Right lobe of liver (tissue), 6 donors: Measurements from ENCODE around the gene DNAH10. TPM values are rescaled to one million over a fixed set of nuclear protein-coding genes. Genes with fewer than 3 reads are reported as not detected.

Experiments
- ATAC-seq, 4 donors: fragments of 200-7000 bp; cut with Tn5 transposase; one replicate each; pipeline ENCODE4 v1.9.1; 2020; ENCODE audit warnings: mild to moderate bottlenecking in 4 of 4, moderate library complexity in 4 of 4
- DNase-seq, 3 donors: peaks; one replicate each; pipeline ENCODE4 v3.0.0-alpha.2; 2020
- H3K27ac ChIP-seq, 3 donors: fragments of 200-600 bp; one replicate each; pipeline ENCODE4 v1.8.0; 2022
- H3K27me3 ChIP-seq, 2 donors: fragments of 200-600 bp; one replicate each; pipeline ENCODE4 v1.8.0; 2022
- H3K36me3 ChIP-seq, 4 donors: fragments of 200-600 bp; sonication (generic) in 1 of 4; one replicate each; pipeline versions ENCODE4 v1.5.1 to v1.8.0; 2017 to 2022; ENCODE audit warnings: control low read depth in 1 of 4
- H3K4me1 ChIP-seq, 4 donors: fragments of 200-600 bp; sonication (generic) in 1 of 4; one replicate each; pipeline versions ENCODE4 v1.5.1 to v1.8.0; 2017 to 2022; ENCODE audit warnings: control low read depth in 1 of 4
- H3K4me3 ChIP-seq, 3 donors: fragments of 200-600 bp; one replicate each; pipeline ENCODE4 v1.8.0; 2022
- H3K9me3 ChIP-seq, 4 donors: fragments of 200-600 bp; sonication (generic) in 1 of 4; one replicate each; pipeline versions ENCODE4 v1.5.1 to v1.8.0; 2017 to 2022; ENCODE audit warnings: control low read depth in 1 of 4
- POLR2A ChIP-seq: fragments of 450-650 bp; IDR thresholded peaks from one replicate; pipeline ENCODE4 v1.6.1; 2017; ENCODE audit warnings: antibody characterized with exemption, mild to moderate bottlenecking
- WGBS: methylation state at CpG from one replicate; pipeline ENCODE4 v1.1.6; 2018; ENCODE audit warnings: low coverage, low lambda C conversion rate; ENCODE audit not compliant: insufficient coverage; ENCODE audit errors: missing lambda C conversion rate; 5-methylcytosine and 5-hydroxymethylcytosine counted together
- intact Hi-C, 2 donors: fragments of 100-400 bp; cut with DNase I; formaldehyde crosslinking; loops; one replicate each; pipeline versions ENCODE4 v1.11.2 to v1.14.1; 2022
- total RNA-seq, 6 experiments: library from RNA; depleted of rRNA in 2 of 6; stranded (reverse); fragments of >200 nt in 2 of 6; fragmentation: NEBNext Ultra II Directional in 3 of 6; extraction: Animal tissue kit (Norgen Biotek cat#: 25700) in 3 of 6; gene quantifications; one replicate each; pipeline versions ENCODE4 v1.1.0 to v1.2.4, GENCODE V29; 2016 to 2023
- TF ChIP-seq, protein P1 (sequence below), 4 donors: fragments of 200-600 bp in 3 of 4; fragments of 450-650 bp in 1 of 4; IDR thresholded peaks; one replicate each; pipeline versions ENCODE4 v1.5.1 to v1.8.0; 2016 to 2022; ENCODE audit warnings: antibody characterized with exemption in 4 of 4, mild to moderate bottlenecking in 2 of 4
- donor health status: DM: no; HTN: yes; CAD: no.
- donor health status: DM: no; HTN: no; CAD: no.
- donor health status: DM: no; HTN: no; CAD: no.
- donor health status: DM: no; HTN: yes; CAD: no.
- donor health status: DM: no; HTN: yes; CAD: no.

DNAH10 gene
- total RNA-seq, 6 experiments from 2014 or later: under 0.01 to 0.40 (median 0.16) TPM; not detected in 1

- Histone ChIP-seq H3K36me3 (no peaks in the 10 kb centered on the region), H3K27ac (no peak overlapping the region), H3K4me1 (no peaks in the 10 kb centered on the region), H3K4me3 (no peak overlapping the region), H3K27me3 (no peaks in the 10 kb centered on the region), H3K9me3 (no peaks in the 10 kb centered on the region)
- TF ChIP-seq, protein P1, sequence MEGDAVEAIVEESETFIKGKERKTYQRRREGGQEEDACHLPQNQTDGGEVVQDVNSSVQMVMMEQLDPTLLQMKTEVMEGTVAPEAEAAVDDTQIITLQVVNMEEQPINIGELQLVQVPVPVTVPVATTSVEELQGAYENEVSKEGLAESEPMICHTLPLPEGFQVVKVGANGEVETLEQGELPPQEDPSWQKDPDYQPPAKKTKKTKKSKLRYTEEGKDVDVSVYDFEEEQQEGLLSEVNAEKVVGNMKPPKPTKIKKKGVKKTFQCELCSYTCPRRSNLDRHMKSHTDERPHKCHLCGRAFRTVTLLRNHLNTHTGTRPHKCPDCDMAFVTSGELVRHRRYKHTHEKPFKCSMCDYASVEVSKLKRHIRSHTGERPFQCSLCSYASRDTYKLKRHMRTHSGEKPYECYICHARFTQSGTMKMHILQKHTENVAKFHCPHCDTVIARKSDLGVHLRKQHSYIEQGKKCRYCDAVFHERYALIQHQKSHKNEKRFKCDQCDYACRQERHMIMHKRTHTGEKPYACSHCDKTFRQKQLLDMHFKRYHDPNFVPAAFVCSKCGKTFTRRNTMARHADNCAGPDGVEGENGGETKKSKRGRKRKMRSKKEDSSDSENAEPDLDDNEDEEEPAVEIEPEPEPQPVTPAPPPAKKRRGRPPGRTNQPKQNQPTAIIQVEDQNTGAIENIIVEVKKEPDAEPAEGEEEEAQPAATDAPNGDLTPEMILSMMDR (IDR thresholded peaks at IDR 0.05): no peak
- TF ChIP-seq POLR2A: no peak
- DNase-seq: no peak
- intact Hi-C loops: no loop called here
- ATAC-seq: no peak
- WGBS: 69% methylated on average over 13 of the region's 25 CpGs
Measured at GRCh38 chr12:123912415-123913380, 150.6 kb downstream of the DNAH10 start.

- H3K4me1 ChIP-seq: no peaks in the 10 kb centered on the region
- intact Hi-C loops: no loop called here
- no peaks in the 10 kb centered on the region for H3K27me3 ChIP-seq
- 32% methylated on average over 8 of the region's 20 CpGs for WGBS
- DNase-seq (no peak), ATAC-seq (no peak)
- no peak for TF ChIP-seq POLR2A
- TF ChIP-seq, protein P1 (IDR thresholded peaks at IDR 0.05): no peak
- H3K4me3 ChIP-seq: no peak overlapping the region
- H3K36me3 ChIP-seq: no peaks in the 10 kb centered on the region
- no peak overlapping the region for H3K27ac ChIP-seq
- no peaks in the 10 kb centered on the region for H3K9me3 ChIP-seq
Measured at GRCh38 chr12:123914726-123915333, 152.7 kb downstream of the DNAH10 start.

- Histone ChIP-seq H3K4me1 (no peaks in the 10 kb centered on the region), H3K36me3 (no peaks in the 10 kb centered on the region), H3K27ac (no peak overlapping the region), H3K9me3 (no peaks in the 10 kb centered on the region), H3K4me3 (no peak overlapping the region), H3K27me3 (no peaks in the 10 kb centered on the region)
- intact Hi-C loops: no loop called here
- TF ChIP-seq, protein P1 (IDR thresholded peaks at IDR 0.05): no peak
- TF ChIP-seq POLR2A: no peak
- no peak for ATAC-seq
- WGBS: 70% methylated on average over 4 of the region's 5 CpGs
- DNase-seq: no peak
Measured at GRCh38 chr12:123916729-123917128, 154.6 kb downstream of the DNAH10 start.

DNA sequence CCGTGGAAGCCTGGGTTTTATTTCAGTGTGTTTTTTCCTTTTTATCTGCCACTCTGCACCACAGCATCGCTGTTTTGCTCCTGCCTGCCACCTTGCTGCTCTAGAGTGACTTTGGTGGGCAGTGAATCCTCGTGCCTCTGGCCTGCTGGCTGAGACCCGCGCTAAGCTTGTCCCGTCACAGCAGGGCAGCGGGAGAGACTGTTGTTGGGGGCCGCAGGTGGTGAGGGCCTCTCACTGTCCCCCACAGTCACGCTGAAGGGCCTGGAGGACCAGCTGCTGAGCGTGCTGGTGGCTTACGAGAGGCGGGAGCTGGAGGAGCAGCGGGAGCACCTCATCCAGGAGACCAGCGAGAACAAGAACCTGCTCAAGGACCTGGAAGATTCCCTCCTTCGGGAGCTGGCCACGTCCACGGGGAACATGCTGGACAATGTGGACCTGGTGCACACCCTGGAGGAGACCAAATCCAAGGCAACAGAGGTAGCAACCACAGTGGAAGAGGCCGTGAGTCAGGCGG, 155.3 kb downstream of the DNAH10 start:
- no peak overlapping the region for H3K4me3 ChIP-seq
- TF ChIP-seq, protein P1 (IDR thresholded peaks at IDR 0.05): no peak
- no peak for TF ChIP-seq POLR2A
- intact Hi-C loops: no loop called here
- 57% methylated on average over 3 of the region's 19 CpGs for WGBS
- no peaks in the 10 kb centered on the region for H3K4me1 ChIP-seq
- ATAC-seq: no peak
- no peaks in the 10 kb centered on the region for H3K9me3 ChIP-seq
- no peaks in the 10 kb centered on the region for H3K27me3 ChIP-seq
- no peak overlapping the region for H3K27ac ChIP-seq
- no peak for DNase-seq
- H3K36me3 ChIP-seq: no peaks in the 10 kb centered on the region
